HG02763 (cell line): ENCODE data around the gene KCTD15.

ENCODE experiments used
- ATAC-seq: cut with Tn5 transposase; IDR thresholded peaks from one replicate; pipeline ENCODE4 v1.9.1; 2021; ENCODE audit warnings: mild to moderate bottlenecking, moderate library complexity; ENCODE audit not compliant: unreplicated experiment

Gene KCTD15

DNA sequence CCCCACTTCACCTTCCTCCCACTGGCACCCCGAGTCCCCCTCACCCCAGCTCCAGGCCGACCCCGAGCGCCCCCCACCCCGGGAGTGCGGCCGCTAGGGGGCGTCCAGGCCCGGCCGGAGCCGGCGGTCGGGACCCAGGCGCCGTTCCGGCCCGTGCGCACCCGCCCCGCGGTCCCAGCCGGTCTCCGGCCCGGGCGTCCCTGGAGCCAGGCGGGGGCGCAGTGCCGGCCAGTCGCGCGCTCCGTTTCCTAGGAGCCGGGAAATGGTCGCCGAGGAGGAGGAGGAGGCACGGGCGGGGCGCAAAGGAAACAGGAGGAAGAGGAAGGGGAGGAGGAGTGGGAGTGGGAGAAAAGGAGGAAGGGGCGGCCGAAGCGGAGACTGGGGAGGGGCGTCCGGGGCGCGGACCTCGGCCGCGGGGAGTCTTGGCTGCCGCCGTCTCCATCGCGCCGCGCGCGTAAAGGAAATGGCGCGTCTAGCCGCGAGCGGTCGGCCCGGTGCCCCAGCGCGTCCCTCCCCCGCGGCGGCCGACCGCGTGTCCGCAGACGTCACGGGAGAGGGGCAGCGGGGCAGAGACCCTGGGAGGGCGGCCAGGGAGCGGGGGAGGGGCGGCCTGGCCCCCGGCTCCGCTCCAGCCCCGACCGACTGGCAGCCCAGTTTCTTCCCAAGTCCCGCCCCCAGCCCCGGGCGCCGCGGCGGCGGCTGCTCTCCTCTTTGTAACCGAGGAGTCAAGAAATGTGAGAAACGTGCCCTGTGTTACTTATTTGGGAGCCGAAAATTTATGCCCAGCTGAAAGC lies 1.1 kb upstream of the KCTD15 start:
- no peak for ATAC-seq

DNA sequence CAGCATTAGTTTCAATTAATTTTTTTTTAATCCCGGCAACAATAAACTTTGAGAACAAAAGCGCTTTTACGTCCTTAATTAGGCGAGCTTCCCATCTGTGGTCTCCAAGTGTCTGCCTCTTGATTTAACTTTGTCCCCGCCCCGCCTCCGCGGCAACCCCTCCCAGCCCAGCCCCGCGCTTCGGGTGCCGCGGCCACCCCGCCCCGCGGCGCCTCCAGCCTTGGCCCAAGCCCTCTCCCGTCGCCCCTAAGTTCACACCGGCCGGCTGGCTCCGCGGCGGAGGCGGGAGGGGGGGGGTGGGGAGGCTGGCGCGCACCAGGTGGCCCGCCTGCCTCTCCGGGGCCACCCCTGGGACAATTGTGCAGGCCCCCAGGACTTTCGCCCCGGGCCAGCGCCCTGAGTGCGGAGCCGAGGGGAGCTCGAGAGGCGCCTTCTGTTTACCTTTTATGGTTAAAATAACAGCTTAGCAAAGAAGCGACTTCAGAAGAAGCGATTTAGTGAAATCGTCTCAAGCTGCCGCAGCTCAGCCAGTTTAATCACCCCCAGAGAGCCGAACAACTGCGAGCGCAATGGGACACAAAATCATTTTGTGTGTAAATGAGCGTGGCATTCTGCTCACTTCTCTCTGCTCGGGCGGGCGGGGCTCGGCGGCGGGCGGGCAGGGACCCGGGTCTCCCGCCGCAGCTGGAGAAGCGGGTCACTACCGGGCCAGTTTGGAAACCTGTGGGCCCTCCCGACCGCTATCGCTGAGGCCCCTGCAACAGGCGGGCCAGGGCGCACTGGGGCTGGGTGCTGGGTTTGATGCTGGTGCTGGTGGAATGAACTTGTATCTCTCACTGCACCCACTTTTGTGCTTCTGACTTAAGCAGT lies 1.4 kb downstream of the KCTD15 start:
- no peak for ATAC-seq

DNA sequence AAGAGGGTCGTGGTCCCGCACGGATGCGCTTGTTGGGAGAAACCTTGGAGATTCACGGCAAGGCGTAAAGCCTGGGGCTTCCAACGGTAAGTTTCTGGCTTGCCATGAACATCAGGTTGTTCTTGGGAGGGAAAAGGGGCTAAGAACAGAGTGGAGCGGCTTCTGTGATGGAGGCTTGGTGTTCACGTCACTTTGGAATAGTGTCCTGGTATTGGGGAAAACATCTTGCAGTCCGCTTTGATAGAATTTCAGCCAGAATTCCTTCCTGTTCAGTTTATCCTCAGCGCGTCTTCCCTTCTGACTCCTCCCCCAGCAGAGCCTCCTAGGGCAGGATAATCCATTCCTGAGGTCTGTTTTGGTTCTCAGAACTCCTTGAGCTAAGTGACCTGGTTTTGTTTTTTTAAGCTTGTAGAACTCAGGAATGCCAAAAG lies 2.0 kb downstream of the KCTD15 start:
- ATAC-seq: no peak

- no peak for ATAC-seq
Observed at GRCh38 chr19:33799476-33799875, 2.8 kb downstream of the KCTD15 start.

DNA sequence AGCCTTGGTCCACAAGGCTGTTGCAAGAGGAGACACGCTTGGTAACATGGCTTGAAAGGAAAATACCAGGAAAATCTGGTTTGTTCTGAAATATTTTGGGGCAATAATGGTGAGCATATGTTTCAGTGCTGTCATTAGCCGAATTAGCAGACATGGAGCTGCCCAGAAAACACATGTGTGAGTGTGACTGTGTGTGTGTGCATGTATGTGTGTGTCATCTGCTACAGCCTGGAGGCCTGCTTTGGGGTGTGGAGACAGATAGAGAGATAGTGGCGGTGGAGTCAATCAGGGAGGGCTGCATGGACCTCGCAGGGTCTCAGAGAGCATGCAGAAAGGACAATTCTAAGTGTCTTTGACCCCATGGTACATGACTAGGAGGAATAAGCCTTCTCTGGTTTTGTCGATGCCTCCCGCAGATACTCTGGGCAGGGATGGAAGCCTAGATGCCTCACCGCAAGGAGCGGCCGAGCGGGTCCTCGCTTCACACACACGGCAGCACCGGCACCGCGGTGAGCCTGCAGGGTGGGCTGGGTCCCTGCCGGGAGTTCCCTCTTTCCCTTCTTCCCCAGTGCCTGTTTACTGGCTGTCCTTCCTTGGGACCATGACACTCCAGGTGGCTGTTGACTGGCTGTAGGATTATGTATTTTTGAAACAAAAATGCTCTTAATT lies 3.5 kb downstream of the KCTD15 start:
- ATAC-seq: no peak

- no peak for ATAC-seq
Observed at GRCh38 chr19:33801411-33801810, 4.7 kb downstream of the KCTD15 start.

DNA sequence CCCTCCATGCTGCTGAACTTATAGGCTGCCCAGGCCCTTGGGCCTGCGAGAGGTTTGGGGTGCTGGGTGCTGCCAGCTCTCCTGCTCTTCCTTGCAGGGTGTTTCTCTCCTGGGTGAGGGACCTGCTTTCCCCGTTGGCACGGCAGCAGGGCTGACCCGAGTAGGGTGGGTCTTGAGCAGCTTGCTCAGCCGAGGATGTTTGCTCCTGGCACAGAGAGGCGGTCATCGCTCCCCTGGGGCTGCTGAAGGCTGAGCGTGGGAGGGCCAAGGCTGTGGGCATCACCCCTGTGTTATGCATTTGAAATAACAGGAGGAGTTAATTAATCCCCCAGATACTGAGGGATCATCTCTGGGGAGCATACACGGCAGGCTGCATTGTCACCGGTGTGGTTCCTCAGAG lies 5.3 kb downstream of the KCTD15 start:
- no peak for ATAC-seq

GRCh38 chr19:33802801-33803200 lies 6.1 kb downstream of the KCTD15 start:
- no peak for ATAC-seq

GRCh38 chr19:33803383-33803782 lies 6.7 kb downstream of the KCTD15 start:
- ATAC-seq: no peak

GRCh38 chr19:33804021-33804799 lies 7.5 kb downstream of the KCTD15 start:
- no peak for ATAC-seq

GRCh38 chr19:33805313-33805712 lies 8.6 kb downstream of the KCTD15 start:
- ATAC-seq: no peak

- no peak for ATAC-seq
Observed at GRCh38 chr19:33805840-33806433, 9.3 kb downstream of the KCTD15 start.

DNA sequence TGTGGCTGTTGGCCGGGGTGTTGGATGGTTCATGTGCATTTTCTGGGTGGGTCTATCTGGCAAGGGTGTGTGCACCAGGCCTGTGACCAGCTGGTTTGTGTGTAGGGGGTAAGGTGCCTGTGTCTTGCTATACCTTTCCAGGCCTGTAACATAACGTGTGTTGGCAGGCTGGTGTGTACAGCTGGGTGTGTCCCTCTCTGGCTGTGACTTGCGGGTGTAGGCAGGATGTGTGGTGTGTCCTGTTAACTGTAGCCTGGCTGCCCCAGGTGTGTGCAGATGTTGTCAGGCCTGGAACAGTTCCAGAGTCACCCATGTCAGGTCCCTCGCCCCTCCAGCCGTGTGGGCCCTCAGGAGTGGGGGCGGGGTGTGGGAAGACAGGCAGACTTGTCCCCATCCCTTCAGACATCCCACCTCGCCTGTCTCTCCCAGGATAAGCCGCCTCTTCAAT lies 9.8 kb downstream of the KCTD15 start:
- no peak for ATAC-seq

DNA sequence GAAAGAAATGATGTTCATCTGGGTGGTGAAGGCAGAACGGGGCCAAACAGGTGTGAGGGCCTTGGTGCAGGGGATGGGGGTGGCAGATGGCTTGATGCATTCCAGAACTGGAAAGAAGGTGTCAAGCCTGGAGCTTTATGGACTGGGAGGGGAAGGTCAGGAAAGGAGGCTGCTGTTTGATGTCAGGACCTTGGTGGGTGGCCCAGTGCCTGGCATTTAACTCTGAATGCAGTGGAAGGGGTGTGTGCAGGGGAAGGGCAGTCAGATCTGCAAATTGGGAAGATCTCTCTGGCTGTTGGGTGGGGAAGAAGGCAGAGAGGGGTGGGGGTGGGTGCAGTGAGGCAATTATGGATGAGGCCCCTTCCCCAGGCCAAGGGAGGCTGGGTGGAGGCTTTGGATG lies 11.7 kb downstream of the KCTD15 start:
- no peak for ATAC-seq

GRCh38 chr19:33809960-33810359 lies 13.3 kb downstream of the KCTD15 start:
- ATAC-seq: no peak

GRCh38 chr19:33810821-33811220 lies 14.2 kb downstream of the KCTD15 start:
- no peak for ATAC-seq

DNA sequence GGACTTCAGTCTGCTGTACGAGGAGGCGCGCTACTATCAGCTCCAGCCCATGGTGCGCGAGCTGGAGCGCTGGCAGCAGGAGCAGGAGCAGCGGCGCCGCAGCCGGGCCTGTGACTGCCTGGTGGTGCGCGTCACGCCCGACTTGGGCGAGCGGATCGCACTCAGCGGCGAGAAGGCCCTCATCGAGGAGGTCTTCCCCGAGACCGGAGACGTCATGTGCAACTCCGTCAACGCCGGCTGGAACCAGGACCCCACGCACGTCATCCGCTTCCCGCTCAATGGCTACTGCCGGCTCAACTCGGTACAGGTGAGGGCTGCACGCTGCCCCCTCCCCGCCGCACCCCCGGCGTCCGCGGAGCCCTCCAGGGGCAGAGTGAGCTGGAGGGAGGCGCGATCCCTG lies 14.6 kb downstream of the KCTD15 start:
- ATAC-seq: no peak

GRCh38 chr19:33811736-33812387 lies 15.2 kb downstream of the KCTD15 start:
- ATAC-seq: no peak

DNA sequence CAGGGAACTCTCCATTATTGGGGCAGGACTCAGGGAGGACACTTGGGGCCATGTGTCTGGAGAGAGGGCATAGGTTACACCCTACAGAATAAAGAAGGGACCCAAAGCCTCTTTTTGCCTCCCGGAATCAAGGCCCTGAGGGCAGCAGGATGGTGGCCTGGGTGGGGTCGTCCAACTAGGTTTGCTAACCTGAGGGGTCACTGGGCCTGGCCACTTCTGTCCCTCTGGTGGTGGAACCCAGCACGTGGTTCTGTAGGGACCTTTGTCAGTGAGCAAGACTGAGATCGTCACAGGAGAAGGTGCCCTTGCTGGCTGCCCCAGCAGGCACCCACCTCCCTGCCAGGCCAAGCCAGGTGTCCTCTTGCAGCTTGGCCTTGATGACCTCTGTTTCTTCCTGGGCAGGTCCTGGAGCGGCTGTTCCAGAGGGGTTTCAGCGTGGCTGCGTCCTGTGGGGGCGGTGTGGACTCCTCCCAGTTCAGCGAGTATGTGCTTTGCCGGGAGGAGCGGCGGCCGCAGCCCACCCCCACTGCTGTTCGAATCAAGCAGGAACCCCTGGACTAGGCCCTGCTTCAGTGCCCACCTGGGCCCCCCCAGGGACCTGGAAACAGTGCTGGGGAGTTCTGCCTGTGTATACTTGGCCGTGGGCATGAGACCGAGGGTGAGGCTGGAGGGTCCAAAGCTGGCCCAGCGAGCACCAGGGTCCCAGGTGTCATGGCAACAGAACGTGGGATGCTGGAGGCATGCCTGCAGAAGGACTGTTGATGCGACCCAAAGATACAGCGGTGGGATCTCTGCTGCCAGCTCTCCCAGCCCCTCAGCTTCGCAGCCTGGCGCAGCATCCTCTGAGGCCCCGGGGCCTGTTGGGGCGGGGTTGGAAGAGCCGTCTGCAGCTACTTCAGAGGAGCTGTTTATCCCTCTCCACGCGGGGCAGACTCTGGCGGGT lies 16.0 kb downstream of the KCTD15 start:
- ATAC-seq: no peak
